ENCODE results near the gene DLG4.

The DLG4 gene

DNA sequence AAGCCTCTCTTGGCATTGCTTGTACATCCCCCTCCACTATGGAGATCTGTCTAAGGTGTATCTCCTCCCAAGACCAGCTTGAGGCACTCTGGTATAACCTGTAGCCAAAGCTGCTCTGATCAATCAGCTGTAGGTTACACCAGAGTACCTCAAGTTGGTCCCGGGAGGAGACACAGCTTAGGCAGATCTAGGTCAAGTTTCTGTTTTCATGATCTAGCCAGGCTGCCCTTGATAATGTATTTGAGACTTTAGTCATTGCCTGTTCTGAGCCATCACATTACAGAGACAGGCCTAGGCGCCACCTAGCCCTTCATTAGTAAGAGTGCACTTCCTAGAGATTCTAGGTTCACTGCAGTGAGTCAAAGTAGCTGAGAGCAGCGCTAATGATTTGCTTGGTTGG lies 71.9 kb downstream of the DLG4 start:
- DNase-seq: no peak

DNA sequence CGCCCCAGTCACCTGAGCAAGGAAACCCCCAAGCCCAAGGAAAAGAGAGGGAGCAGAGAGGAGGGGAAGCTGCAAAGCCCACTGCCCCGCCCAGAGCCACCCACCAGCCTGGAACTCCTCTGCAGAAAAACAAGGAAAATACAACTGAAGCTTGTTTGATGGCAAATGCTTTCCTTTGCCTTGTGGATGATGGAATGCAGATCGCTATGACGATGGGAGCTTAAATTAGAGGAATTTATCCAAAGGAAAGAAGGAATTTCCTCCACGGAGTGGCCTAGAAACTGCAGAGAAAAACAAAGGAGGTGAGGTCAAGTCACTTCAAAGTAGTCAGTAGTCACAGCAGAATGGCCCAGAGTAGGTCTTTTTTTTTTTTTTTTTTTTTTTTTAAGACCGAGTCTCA lies 73.5 kb downstream of the DLG4 start:
- no peak for DNase-seq

DNA sequence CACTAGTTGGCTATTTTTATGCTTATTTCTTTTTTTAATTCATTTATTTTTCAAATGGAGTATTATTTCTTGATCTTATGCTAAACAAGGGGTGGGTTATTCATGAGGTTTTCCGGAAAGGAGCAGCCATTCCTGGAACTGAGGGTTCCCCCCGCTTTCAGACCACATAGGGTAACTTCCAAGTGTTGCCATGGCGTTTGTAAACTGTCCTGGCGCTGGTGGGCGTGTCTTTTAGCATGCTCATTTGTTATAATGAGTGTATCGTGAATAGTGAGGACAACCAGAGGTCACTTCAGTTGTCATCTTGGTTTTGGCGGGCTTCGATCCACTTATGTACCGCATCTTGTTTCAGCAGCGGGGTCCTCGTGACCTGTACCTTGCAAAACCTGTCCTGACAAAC lies 75.4 kb downstream of the DLG4 start:
- no peak for DNase-seq

DNA sequence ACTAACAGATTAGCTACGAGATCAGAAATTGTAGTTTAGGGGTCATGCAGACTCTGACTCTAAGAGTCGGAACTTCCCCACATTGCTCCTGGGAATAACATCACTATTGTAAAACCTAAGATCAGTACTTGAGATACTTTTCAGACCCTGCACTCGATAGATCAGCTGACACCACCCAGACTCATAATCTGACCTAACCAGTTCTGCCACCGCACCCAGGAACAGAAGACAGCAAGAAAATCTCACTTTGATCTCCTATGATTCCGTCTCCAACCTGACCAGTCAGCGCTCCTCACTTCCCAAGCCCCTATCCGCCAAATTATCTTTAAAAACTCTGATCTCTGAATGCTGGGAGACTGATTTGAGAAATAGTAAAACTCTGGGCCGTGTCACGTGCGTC lies 77.8 kb downstream of the DLG4 start:
- DNase-seq: no peak

DNA sequence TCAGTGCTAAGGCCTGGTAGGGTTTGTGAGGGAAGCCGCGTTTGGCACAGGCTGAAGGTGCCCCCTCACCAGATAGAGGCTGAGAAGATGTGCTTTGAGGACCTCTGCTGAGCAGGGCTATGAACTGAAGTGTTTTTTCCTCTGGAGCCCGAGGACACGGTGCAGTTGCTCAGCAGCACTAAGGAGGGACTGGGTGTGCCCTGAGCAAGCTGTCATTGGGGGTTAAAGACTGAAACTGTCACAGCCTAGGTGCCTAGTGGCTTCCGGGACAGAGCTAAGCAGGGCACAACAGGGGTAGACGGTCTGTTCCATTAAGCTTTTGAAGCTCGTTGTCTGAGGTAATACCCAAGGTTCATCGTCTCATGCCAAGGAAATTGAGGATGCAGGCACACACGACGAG lies 80.2 kb downstream of the DLG4 start:
- DNase-seq: no peak

DNA sequence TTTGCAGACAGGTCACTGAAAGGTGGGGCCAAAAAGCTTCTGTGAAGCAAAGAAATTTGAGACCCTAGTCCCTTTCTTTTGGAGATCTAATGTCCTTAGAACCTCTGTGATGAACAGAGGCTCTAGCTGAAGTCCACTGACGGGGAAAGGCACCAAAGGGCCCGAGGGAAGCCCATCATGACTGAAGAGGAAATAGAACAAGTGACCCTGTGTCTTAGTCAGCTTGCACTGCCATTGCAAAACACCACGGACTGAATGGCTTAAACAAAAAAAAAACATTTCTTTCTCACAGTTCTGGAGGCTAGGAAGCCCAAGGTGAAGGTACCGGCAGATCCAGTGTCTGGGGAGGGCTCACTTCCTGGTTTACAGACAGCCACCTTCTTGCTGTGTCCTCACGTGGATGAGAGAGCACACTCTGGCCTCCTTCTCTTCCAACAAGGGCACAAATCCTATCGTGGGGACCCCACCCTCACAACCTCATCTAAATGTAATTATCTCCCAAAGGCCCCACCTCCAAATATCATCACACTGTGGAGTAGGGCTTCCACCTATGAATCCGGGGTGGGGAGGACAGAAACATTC lies 80.7 kb downstream of the DLG4 start:
- DNase-seq: no peak

DNA sequence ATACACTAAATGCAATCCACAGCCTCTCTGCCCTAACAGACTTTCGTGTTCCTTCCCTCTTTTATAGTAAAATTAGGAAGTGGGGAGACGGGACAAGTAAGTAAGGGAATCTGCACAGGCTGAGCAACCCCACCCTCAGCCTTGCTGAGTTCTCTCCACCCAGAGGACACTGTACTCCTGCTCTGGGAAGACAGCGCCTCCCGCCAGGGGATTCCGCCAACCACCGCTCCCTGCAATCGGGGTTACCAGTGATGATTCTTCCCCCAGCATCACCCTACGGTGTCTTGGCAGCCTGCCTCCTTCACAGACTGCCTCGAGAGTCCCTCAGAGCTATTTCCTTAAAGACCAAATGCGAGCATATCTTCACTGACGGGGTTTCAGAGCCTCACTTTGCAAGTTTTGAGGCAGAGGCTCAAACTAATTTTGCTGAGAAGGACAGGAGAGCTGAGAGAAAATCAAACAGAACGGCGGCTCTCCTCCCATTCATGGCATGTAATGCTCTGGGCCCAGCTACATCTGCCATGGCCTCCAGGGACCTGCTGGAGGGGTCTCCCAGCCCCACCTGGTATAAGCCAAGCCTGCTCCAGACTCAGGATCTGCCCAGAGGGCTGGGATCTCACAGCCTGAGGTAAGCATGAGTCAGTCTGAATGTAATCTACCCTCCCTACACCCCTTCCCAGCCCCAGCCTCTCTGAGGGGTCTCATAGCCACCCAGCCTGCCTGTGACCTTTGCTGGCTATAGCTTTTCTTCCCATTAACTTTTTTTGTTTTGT lies 82.3 kb downstream of the DLG4 start:
- DNase-seq: no peak

Measured in effector CD4-positive, alpha-beta T cell (primary cell).